ENCODE data around the gene LCN15.

DNA sequence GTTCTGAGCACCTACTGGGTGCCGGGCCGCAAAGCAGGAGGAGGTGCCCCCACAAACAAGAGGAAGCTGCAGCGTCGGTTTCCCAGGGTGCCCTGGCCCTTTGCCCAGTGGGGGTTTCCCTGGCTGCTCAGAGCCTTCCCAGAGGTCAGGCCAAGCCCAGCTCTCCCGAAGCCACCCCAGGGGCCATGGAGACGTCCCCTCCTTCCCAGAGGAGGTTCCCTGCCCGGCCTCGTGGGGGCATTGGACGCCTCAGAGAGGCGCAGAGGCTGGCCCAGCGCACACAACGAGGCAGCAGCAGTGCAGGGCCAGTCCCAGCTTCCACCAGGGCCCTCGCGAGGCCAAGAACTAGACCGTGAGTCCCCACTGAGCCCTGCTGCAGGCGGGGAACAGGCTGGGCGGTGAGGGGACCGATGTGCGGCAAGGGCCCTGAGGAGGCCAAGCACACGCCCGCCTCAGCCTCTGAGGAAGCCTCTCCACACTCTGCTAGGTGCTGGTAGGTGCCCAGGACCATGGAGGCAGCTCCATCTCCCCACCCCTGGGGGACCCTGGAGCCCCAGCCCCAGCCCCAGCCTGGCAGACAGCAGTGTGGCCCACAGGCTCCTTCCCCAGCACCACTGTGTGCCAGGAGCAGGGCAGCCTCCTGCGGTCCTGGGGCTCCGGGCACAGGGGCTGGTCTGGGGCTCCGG is 45.0 kb downstream of the LCN15 start:
- TF ChIP-seq, protein P1, sequence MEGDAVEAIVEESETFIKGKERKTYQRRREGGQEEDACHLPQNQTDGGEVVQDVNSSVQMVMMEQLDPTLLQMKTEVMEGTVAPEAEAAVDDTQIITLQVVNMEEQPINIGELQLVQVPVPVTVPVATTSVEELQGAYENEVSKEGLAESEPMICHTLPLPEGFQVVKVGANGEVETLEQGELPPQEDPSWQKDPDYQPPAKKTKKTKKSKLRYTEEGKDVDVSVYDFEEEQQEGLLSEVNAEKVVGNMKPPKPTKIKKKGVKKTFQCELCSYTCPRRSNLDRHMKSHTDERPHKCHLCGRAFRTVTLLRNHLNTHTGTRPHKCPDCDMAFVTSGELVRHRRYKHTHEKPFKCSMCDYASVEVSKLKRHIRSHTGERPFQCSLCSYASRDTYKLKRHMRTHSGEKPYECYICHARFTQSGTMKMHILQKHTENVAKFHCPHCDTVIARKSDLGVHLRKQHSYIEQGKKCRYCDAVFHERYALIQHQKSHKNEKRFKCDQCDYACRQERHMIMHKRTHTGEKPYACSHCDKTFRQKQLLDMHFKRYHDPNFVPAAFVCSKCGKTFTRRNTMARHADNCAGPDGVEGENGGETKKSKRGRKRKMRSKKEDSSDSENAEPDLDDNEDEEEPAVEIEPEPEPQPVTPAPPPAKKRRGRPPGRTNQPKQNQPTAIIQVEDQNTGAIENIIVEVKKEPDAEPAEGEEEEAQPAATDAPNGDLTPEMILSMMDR (IDR thresholded peaks at IDR 0.05): no peak
- TF ChIP-seq POLR2A (IDR thresholded peaks at IDR 0.05): no peak

Measured in heart left ventricle (tissue), 13 donors.